Cortex of kidney (tissue), 1 donor: ENCODE data around the gene DTNBP1.

ENCODE experiments used
- DNase-seq: peaks from one replicate; lab custom pipeline; 2025; lab: John Stamatoyannopoulos, UW

Gene DTNBP1

GRCh38 chr6:15500901-15501825, 161.7 kb downstream of the DTNBP1 start:
- no peak for DNase-seq

GRCh38 chr6:15500078-15500740, 162.6 kb downstream of the DTNBP1 start:
- DNase-seq: no peak

GRCh38 chr6:15499591-15499990, 163.2 kb downstream of the DTNBP1 start:
- DNase-seq: no peak

GRCh38 chr6:15499125-15499524, 163.7 kb downstream of the DTNBP1 start:
- no peak for DNase-seq

GRCh38 chr6:15498640-15499039, 164.2 kb downstream of the DTNBP1 start:
- DNase-seq: no peak

GRCh38 chr6:15496345-15497131, 166.3 kb downstream of the DTNBP1 start:
- DNase-seq: no peak

- DNase-seq: no peak
Observed at GRCh38 chr6:15495375-15495901, 167.4 kb downstream of the DTNBP1 start.

GRCh38 chr6:15493437-15494168, 169.2 kb downstream of the DTNBP1 start:
- DNase-seq: no peak

GRCh38 chr6:15491986-15492269, 170.9 kb downstream of the DTNBP1 start:
- no peak for DNase-seq

- DNase-seq: no peak
Observed at GRCh38 chr6:15491255-15491985, 171.4 kb downstream of the DTNBP1 start.

GRCh38 chr6:15490242-15491100, 172.4 kb downstream of the DTNBP1 start:
- DNase-seq: no peak

- no peak for DNase-seq
Observed at GRCh38 chr6:15489261-15489962, 173.4 kb downstream of the DTNBP1 start.

- no peak for DNase-seq
Observed at GRCh38 chr6:15487262-15487661, 175.6 kb downstream of the DTNBP1 start.

- DNase-seq: no peak
Observed at GRCh38 chr6:15485936-15486335, 176.9 kb downstream of the DTNBP1 start.

- no peak for DNase-seq
Observed at GRCh38 chr6:15484821-15485220, 178.0 kb downstream of the DTNBP1 start.

- no peak for DNase-seq
Observed at GRCh38 chr6:15484140-15484539, 178.7 kb downstream of the DTNBP1 start.

- no peak for DNase-seq
Observed at GRCh38 chr6:15483060-15483459, 179.8 kb downstream of the DTNBP1 start.

GRCh38 chr6:15481390-15482291, 181.2 kb downstream of the DTNBP1 start:
- DNase-seq: no peak
